ENCODE results near the gene VPS72.
A peak's percentile ranks its signal among the peaks of the same experiment; 100 is the strongest.

Gene VPS72

GRCh38 chr1:151144474-151145303 is 45.3 kb downstream of the VPS72 start:
- DNase-seq (ENCODE audit: low read depth in 2 of 2) = no peak

- no peak for DNase-seq (ENCODE audit: low read depth in 2 of 2)
These were observed 46.0 kb downstream of the VPS72 start for GRCh38 chr1:151143986-151144385.

GRCh38 chr1:151143057-151143435 is 47.0 kb downstream of the VPS72 start:
- DNase-seq (ENCODE audit: low read depth in 2 of 2) = no peak

GRCh38 chr1:151142411-151143056 is 47.5 kb downstream of the VPS72 start:
- DNase-seq (ENCODE audit: low read depth in 2 of 2) = no peak

- DNase-seq (ENCODE audit: low read depth in 2 of 2) = no peak
These were observed 52.2 kb downstream of the VPS72 start for GRCh38 chr1:151137789-151138188.

- no peak for DNase-seq (ENCODE audit: low read depth in 2 of 2)
These were observed 54.3 kb downstream of the VPS72 start for GRCh38 chr1:151135433-151136385.

- DNase-seq (ENCODE audit: low read depth in 2 of 2) = no peak
These were observed 55.0 kb downstream of the VPS72 start for GRCh38 chr1:151134991-151135390.

- DNase-seq (ENCODE audit: low read depth in 2 of 2) = no peak
These were observed 55.6 kb downstream of the VPS72 start for GRCh38 chr1:151134396-151134795.

GRCh38 chr1:151133018-151133806 is 56.8 kb downstream of the VPS72 start:
- no peak for DNase-seq (ENCODE audit: low read depth in 2 of 2)

- no peak for DNase-seq (ENCODE audit: low read depth in 2 of 2)
These were observed 57.5 kb downstream of the VPS72 start for GRCh38 chr1:151132335-151133017.

GRCh38 chr1:151131701-151132334 is 58.2 kb downstream of the VPS72 start:
- no peak for DNase-seq (ENCODE audit: low read depth in 2 of 2)

GRCh38 chr1:151130987-151131586 is 58.9 kb downstream of the VPS72 start:
- DNase-seq (ENCODE audit: low read depth in 2 of 2) = peak; percentile 70 to 77

- DNase-seq (ENCODE audit: low read depth in 2 of 2) = no peak
These were observed 61.2 kb downstream of the VPS72 start for GRCh38 chr1:151128800-151129199.

Data from fibroblast of skin of left biceps (primary cell).